Prostate gland (tissue), 2 donors: ENCODE results near the gene ST7. TPM values are rescaled to one million over a fixed set of nuclear protein-coding genes. Genes with fewer than 3 reads are reported as not detected.

ENCODE experiments used
- DNase-seq: peaks from one replicate; pipeline ENCODE4 v3.0.0-alpha.2; 2019; ENCODE audit warnings: low spot score
- H3K27ac ChIP-seq, 2 donors: fragments of 200-600 bp; sonication (generic); 2 replicates each; pipeline ENCODE4 v1.5.1; 2017 to 2019
- H3K27me3 ChIP-seq: fragments of 200-600 bp; sonication (generic); replicated peaks from 2 replicates; pipeline ENCODE4 v1.5.1; 2019; ENCODE audit not compliant: insufficient read depth
- H3K36me3 ChIP-seq, 2 donors: fragments of 200-600 bp; sonication (generic); 1 replicate in 1 of 2; 2 replicates in 1 of 2; pipeline versions ENCODE4 v1.5.1 to v1.8.1; 2017 to 2019
- H3K4me1 ChIP-seq: fragments of 200-600 bp; sonication (generic); replicated peaks from 2 replicates; pipeline ENCODE4 v1.5.1; 2019
- H3K4me3 ChIP-seq, 2 donors: fragments of 200-600 bp; sonication (generic); 2 replicates each; pipeline ENCODE4 v1.5.1; 2017 to 2019
- H3K9me3 ChIP-seq: fragments of 200-600 bp; sonication (generic); 2 replicates; pipeline ENCODE4 v1.5.1; 2017
- POLR2A ChIP-seq: fragments of 450-650 bp; IDR thresholded peaks from one replicate; pipeline ENCODE4 v1.6.1; 2016; ENCODE audit warnings: antibody characterized with exemption, mild to moderate bottlenecking
- POLR2AphosphoS5 ChIP-seq: sonication (generic); formaldehyde crosslinking; IDR thresholded peaks from one replicate; pipeline ENCODE4 v1.6.1; 2017; ENCODE audit warnings: antibody characterized with exemption
- WGBS: methylation state at CpG from one replicate; pipeline ENCODE4 v1.1.5; 2018; 5-methylcytosine and 5-hydroxymethylcytosine counted together
- intact Hi-C: fragments of 100-400 bp; cut with DNase I; formaldehyde crosslinking; loops from one replicate; pipeline ENCODE4 v1.14.2; 2022
- total RNA-seq, 2 donors: library from RNA; depleted of rRNA; stranded (reverse); fragments of >200 nt; gene quantifications; one replicate each; pipeline ENCODE4 v1.1.0, GENCODE V29; 2016
- TF ChIP-seq, protein P1 (sequence below), 4 experiments: fragments of 200-600 bp in 2 of 4; fragments of 450-650 bp in 2 of 4; sonication (generic) in 2 of 4; IDR thresholded peaks; 1 replicate in 3 of 4; 2 replicates in 1 of 4; pipeline ENCODE4 v1.5.1; 2016 to 2019; ENCODE audit warnings: antibody characterized with exemption in 4 of 4, mild to moderate bottlenecking in 2 of 4, moderate library complexity in 2 of 4

The ST7 gene
- total RNA-seq, 2 donors from 2014 or later = 18.7 to 27.5 TPM

DNA sequence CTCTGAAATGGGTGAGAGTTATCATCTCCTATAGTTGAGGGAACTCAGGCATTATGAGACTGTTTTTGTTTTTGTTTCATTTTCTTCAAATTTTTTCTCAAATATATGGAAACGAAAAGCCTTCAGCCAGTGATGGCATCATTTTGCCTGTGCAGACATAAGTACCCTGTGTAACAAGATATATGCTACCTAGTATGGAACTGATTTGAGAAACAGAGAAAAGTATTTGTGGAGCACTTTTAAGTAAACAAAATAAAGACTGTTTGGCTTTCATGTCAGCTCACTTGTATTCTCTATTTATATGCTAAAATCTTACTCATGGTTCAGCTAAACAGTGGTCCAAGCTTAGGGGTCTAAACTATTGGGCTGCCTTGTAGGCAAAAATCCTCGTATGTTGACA lies 219.0 kb downstream of the ST7 start:
- intact Hi-C loops = no loop called here
- no peak overlapping the region for H3K27ac ChIP-seq
- H3K9me3 ChIP-seq = no peaks in the 10 kb centered on the region
- no peak overlapping the region for H3K4me3 ChIP-seq
- H3K36me3 ChIP-seq = no peaks in the 10 kb centered on the region
- no peak for TF ChIP-seq POLR2AphosphoS5
- no peaks in the 10 kb centered on the region for H3K27me3 ChIP-seq
- no peaks in the 10 kb centered on the region for H3K4me1 ChIP-seq
- 85% methylated on average over 2 of the region's 2 CpGs for WGBS
- no peak for DNase-seq

DNA sequence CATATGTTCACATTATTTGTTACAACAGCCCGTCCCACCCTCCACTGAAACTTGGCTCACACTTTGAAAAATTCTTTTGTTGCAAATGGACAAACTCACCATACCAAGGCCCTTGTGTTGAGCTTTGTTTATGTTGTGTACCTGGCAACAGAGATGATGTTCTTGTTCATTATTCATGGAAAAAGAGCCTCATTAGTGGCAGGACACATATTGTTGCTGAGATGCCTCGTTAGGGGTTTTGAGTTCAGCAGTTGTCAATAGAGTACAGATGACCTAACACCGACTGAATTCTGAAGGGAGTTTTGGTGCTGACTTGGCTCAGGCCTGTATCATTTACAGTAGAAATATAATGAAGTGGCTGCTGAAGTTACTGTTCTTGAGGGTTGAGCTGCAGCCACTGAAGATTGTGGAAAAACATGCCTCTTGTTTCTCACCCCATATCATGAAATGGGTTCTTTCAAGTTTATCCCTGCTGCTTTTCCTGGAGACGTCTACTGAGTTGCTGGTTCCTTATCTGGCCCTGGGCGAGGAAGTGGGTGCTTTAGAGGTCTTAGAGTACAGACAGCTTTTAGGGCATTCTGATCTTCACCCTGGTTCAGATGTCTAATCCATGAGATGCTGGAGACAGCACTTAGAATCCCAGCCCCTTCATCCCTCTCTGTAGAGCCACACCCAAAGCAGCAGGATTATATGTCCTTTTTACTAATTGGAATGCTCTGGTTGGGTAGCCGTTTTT lies 219.9 kb downstream of the ST7 start:
- no peak overlapping the region for H3K27ac ChIP-seq
- no peak overlapping the region for H3K4me3 ChIP-seq
- no peaks in the 10 kb centered on the region for H3K36me3 ChIP-seq
- H3K27me3 ChIP-seq = no peaks in the 10 kb centered on the region
- TF ChIP-seq, protein P1, sequence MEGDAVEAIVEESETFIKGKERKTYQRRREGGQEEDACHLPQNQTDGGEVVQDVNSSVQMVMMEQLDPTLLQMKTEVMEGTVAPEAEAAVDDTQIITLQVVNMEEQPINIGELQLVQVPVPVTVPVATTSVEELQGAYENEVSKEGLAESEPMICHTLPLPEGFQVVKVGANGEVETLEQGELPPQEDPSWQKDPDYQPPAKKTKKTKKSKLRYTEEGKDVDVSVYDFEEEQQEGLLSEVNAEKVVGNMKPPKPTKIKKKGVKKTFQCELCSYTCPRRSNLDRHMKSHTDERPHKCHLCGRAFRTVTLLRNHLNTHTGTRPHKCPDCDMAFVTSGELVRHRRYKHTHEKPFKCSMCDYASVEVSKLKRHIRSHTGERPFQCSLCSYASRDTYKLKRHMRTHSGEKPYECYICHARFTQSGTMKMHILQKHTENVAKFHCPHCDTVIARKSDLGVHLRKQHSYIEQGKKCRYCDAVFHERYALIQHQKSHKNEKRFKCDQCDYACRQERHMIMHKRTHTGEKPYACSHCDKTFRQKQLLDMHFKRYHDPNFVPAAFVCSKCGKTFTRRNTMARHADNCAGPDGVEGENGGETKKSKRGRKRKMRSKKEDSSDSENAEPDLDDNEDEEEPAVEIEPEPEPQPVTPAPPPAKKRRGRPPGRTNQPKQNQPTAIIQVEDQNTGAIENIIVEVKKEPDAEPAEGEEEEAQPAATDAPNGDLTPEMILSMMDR (IDR thresholded peaks at IDR 0.05) = no peak
- TF ChIP-seq POLR2A (no peak), POLR2AphosphoS5 (no peak)
- intact Hi-C loops = no loop called here
- H3K9me3 ChIP-seq = no peaks in the 10 kb centered on the region
- no peak for DNase-seq
- H3K4me1 ChIP-seq = no peaks in the 10 kb centered on the region
- WGBS = 82% methylated on average over 6 of the region's 6 CpGs

DNA sequence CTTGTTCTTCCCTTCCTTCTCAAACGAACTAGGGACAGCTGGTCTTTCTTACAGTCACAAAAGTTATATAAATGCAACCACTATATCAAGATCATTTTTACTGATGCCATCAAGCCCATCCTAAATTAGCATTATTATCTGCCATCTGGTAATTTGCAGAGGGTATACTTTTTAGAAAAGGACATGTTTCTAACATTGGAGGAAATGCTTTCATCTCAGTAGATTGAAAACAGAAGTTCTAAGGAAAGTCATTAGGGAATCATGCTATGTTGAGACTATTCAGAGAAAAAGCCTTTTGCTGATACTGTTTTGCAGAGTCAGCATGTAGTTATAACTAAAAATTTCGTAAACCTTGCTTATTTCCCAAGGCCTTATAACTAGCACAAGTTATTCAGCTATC lies 222.9 kb downstream of the ST7 start:
- whole genome bisulfite sequencing = 81% methylated on average over 2 of the region's 2 CpGs
- DNase-seq = no peak
- TF ChIP-seq, protein P1 (IDR thresholded peaks at IDR 0.05) = no peak
- TF ChIP-seq POLR2A (no peak), POLR2AphosphoS5 (no peak)

DNA sequence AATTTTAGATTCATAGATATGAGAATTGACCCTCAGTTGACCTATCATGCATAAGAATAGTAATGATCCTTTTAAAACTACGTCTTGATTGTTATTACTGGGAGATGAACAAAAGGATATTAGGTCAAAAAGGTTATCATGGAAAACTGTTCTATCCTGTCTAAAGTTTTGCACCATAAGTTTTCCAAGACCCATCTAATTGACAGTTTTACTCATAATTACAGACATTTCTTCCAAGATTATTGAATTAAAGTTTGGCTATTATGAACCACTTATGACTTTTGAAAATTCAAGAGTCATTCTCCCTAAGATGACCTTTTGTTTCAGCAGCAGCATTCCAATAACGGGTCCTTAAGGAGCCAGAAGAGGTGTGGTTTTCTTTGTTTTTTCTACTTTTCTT lies 225.3 kb downstream of the ST7 start:
- H3K27me3 ChIP-seq = no peaks in the 10 kb centered on the region
- H3K27ac ChIP-seq = no peak overlapping the region
- 84% methylated on average over 2 of the region's 2 CpGs for WGBS
- H3K4me3 ChIP-seq = no peak overlapping the region
- no peaks in the 10 kb centered on the region for H3K4me1 ChIP-seq
- no peaks in the 10 kb centered on the region for H3K36me3 ChIP-seq
- DNase-seq = no peak
- intact Hi-C loops = no loop called here
- TF ChIP-seq POLR2A (no peak), POLR2AphosphoS5 (no peak)
- TF ChIP-seq, protein P1 (IDR thresholded peaks at IDR 0.05) = no peak
- H3K9me3 ChIP-seq = no peaks in the 10 kb centered on the region

More for the DNA sequence above, 222.9 kb downstream of the ST7 start:
- Histone ChIP-seq H3K27me3 (no peaks in the 10 kb centered on the region), H3K9me3 (no peaks in the 10 kb centered on the region), H3K4me1 (no peaks in the 10 kb centered on the region), H3K27ac (no peak overlapping the region), H3K36me3 (no peaks in the 10 kb centered on the region), H3K4me3 (no peak overlapping the region)
- intact Hi-C loops = no loop called here

DNA sequence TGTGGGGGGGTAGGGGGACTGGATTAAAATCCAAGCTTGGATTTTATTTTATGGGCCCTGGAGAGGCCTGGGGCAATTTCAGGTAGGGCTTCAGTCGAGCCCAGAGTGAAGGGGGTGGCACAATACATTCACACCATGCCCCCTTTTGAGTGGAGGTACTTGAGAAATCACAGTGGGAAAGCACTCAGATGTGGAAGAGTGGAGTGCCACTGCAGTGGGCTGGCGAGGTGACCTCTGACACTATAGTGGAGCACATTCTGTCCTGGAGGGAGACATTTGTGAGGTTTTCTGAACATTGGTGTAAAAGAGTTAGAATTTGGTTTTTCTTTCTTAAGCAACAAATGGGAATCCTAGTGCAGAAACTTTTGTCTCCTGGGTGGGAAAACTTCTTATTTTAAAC lies 226.4 kb downstream of the ST7 start:
- intact Hi-C loops = no loop called here
- Histone ChIP-seq H3K27me3 (no peaks in the 10 kb centered on the region), H3K4me1 (no peaks in the 10 kb centered on the region), H3K27ac (no peak overlapping the region), H3K4me3 (no peak overlapping the region), H3K9me3 (no peaks in the 10 kb centered on the region), H3K36me3 (no peaks in the 10 kb centered on the region)
- DNase-seq = no peak
- TF ChIP-seq POLR2AphosphoS5 = no peak
- TF ChIP-seq, protein P1 (IDR thresholded peaks at IDR 0.05) = no peak
- TF ChIP-seq POLR2A = no peak
- 72% methylated on average over 2 of the region's 2 CpGs for WGBS
